ENCODE results near the gene TMEM144. TPM values are rescaled to one million over a fixed set of nuclear protein-coding genes. Genes with fewer than 3 reads are reported as not detected.

Gene TMEM144
- total and polyA plus RNA-seq, 9 donors = 5.4 to 14.9 (median 8.4) TPM

- no peak for TF ChIP-seq EP300 (IDR thresholded peaks at IDR 0.05)
- H3K4me1 ChIP-seq (ENCODE audit: insufficient read depth) = no peaks in the 10 kb centered on the region
- H3K27me3 ChIP-seq = no peaks in the 10 kb centered on the region
- no peaks in the 10 kb centered on the region for H3K36me3 ChIP-seq
- intact Hi-C loops (cut with DNase I) = no loop called here
- DNase-seq = no peak
- no peaks in the 10 kb centered on the region for H3K9me3 ChIP-seq
- no peak overlapping the region for H3K27ac ChIP-seq
- H3K4me3 ChIP-seq = no peak overlapping the region
Observed at GRCh38 chr4:158201876-158202275, 8.4 kb upstream of the TMEM144 start.

- H3K9me3 ChIP-seq = no peaks in the 10 kb centered on the region
- H3K27ac ChIP-seq = no peak overlapping the region
- no peaks in the 10 kb centered on the region for H3K27me3 ChIP-seq
- no peak overlapping the region for H3K4me3 ChIP-seq
- no peaks in the 10 kb centered on the region for H3K4me1 ChIP-seq (ENCODE audit: insufficient read depth)
- no peak for TF ChIP-seq EP300 (IDR thresholded peaks at IDR 0.05)
- no peak for TF ChIP-seq CTCF (IDR thresholded peaks at IDR 0.05)
- TF ChIP-seq POLR2A (IDR thresholded peaks at IDR 0.05) = no peak
- H3K36me3 ChIP-seq = no peaks in the 10 kb centered on the region
- 25 to 44% (median 29%) methylated on average over 1 of the region's 1 CpG for WGBS, 3 donors
- intact Hi-C loops (cut with DNase I) = no loop called here
- DNase-seq = no peak
Observed at GRCh38 chr4:158202481-158202880, 7.8 kb upstream of the TMEM144 start.

- Histone ChIP-seq H3K4me3 (no peak overlapping the region), H3K36me3 (no peaks in the 10 kb centered on the region), H3K27ac (no peak overlapping the region), H3K9me3 (no peaks in the 10 kb centered on the region), H3K27me3 (no peaks in the 10 kb centered on the region), H3K4me1 (ENCODE audit: insufficient read depth) (no peaks in the 10 kb centered on the region)
- TF ChIP-seq CTCF (IDR thresholded peaks at IDR 0.05) (no peak), EP300 (IDR thresholded peaks at IDR 0.05) (no peak), POLR2A (IDR thresholded peaks at IDR 0.05) (no peak)
- DNase-seq = no peak
- intact Hi-C loops (cut with DNase I) = no loop called here
- 87 to 89% (median 88%) methylated on average over 2 of the region's 2 CpGs for WGBS, 3 donors
Observed at GRCh38 chr4:158203436-158203835, 6.8 kb upstream of the TMEM144 start.

- Histone ChIP-seq H3K4me1 (ENCODE audit: insufficient read depth) (no peaks in the 10 kb centered on the region), H3K9me3 (no peaks in the 10 kb centered on the region), H3K27ac (no peak overlapping the region), H3K27me3 (no peaks in the 10 kb centered on the region), H3K4me3 (no peak overlapping the region), H3K36me3 (no peaks in the 10 kb centered on the region)
- DNase-seq = no peak
- intact Hi-C loops (cut with DNase I) = no loop called here
- no peak for TF ChIP-seq POLR2A (IDR thresholded peaks at IDR 0.05)
- no peak for TF ChIP-seq CTCF (IDR thresholded peaks at IDR 0.05)
- TF ChIP-seq EP300 (IDR thresholded peaks at IDR 0.05) = no peak
- 96 to 98% (median 97%) methylated on average over 3 of the region's 3 CpGs for WGBS, 3 donors
Observed at GRCh38 chr4:158203929-158204328, 6.4 kb upstream of the TMEM144 start.

GRCh38 chr4:158208963-158209640 lies 1.2 kb upstream of the TMEM144 start:
- 90 to 91% (median 90%) methylated on average over 5 of the region's 5 CpGs for WGBS, 3 donors
- H3K4me1 ChIP-seq (ENCODE audit: insufficient read depth) = peaks cover 2% of the 10 kb centered on the region
- H3K4me3 ChIP-seq = no peak overlapping the region
- H3K36me3 ChIP-seq = no peaks in the 10 kb centered on the region
- no peaks in the 10 kb centered on the region for H3K27me3 ChIP-seq
- no peak for DNase-seq
- intact Hi-C loops (cut with DNase I) = no loop called here
- H3K27ac ChIP-seq = peak overlapping the region in 1 of 2 donors; percentile 93
- no peak for TF ChIP-seq POLR2A (IDR thresholded peaks at IDR 0.05)
- TF ChIP-seq EP300 (IDR thresholded peaks at IDR 0.05) = no peak
- TF ChIP-seq CTCF (IDR thresholded peaks at IDR 0.05) = no peak
- no peaks in the 10 kb centered on the region for H3K9me3 ChIP-seq

All from ovary (tissue), 9 donors.